Measurements from ENCODE around the gene FSCN2. TPM values are rescaled to one million over a fixed set of nuclear protein-coding genes. Genes with fewer than 3 reads are reported as not detected.
A peak's percentile ranks its signal among the peaks of the same experiment; 100 is the strongest.

FSCN2 gene
- total and polyA plus RNA-seq, 5 donors from 2014 or later = 0.17 to 0.74 TPM; not detected in 3

GRCh38 chr17:81577278-81578000 is 49.3 kb downstream of the FSCN2 start:
- no peaks in the 10 kb centered on the region for H3K9me3 ChIP-seq (ENCODE audit: control insufficient read depth in 2 of 2, low read length in 2 of 2)
- DNase-seq = no peak
- no peaks in the 10 kb centered on the region for H3K27me3 ChIP-seq (ENCODE audit: control insufficient read depth, insufficient read depth, low read length)
- Mint-ChIP-seq H3K27me3 (no peaks in the 10 kb centered on the region), H3K4me3 (no peak overlapping the region), H3K27ac (peak overlapping the region; percentile 58 to 79 (median 75)), H3K36me3 (peaks cover 37% of the 10 kb centered on the region), H3K4me1 (peaks cover 0 to 9% (median 4%) of the 10 kb centered on the region in 4 donors), H3K9me3 (no peaks in the 10 kb centered on the region)
- H3K27ac ChIP-seq (ENCODE audit: insufficient read depth, low read length, poor library complexity, severe bottlenecking) = no peak overlapping the region
- peaks cover 58% of the 10 kb centered on the region for H3K36me3 ChIP-seq (ENCODE audit: control insufficient read depth, insufficient read depth, low read length)
- no peaks in the 10 kb centered on the region for H3K4me1 ChIP-seq (ENCODE audit: control insufficient read depth, insufficient read depth, low read length, poor library complexity, severe bottlenecking)
- no peak for ATAC-seq (ENCODE audit: low read depth in 2 of 2)
- H3K4me3 ChIP-seq (ENCODE audit: low read depth, low read length) = no peak overlapping the region

GRCh38 chr17:81578038-81578441 is 49.9 kb downstream of the FSCN2 start:
- Histone ChIP-seq H3K4me1 (ENCODE audit: control insufficient read depth, insufficient read depth, low read length, poor library complexity, severe bottlenecking) (no peaks in the 10 kb centered on the region), H3K9me3 (ENCODE audit: control insufficient read depth in 2 of 2, low read length in 2 of 2) (no peaks in the 10 kb centered on the region), H3K27me3 (ENCODE audit: control insufficient read depth, insufficient read depth, low read length) (no peaks in the 10 kb centered on the region), H3K36me3 (ENCODE audit: control insufficient read depth, insufficient read depth, low read length) (peaks cover 61% of the 10 kb centered on the region), H3K4me3 (ENCODE audit: low read depth, low read length) (no peak overlapping the region), H3K27ac (ENCODE audit: insufficient read depth, low read length, poor library complexity, severe bottlenecking) (no peak overlapping the region)
- Mint-ChIP-seq H3K4me3 (no peak overlapping the region), H3K27me3 (no peaks in the 10 kb centered on the region), H3K36me3 (peaks cover 32% of the 10 kb centered on the region), H3K27ac (peak overlapping the region; percentile 58 to 79 (median 75)), H3K4me1 (peaks cover 0 to 9% (median 4%) of the 10 kb centered on the region in 4 donors), H3K9me3 (no peaks in the 10 kb centered on the region)
- DNase-seq (no peak), ATAC-seq (ENCODE audit: low read depth in 2 of 2) (no peak)

GRCh38 chr17:81578561-81579225 is 50.5 kb downstream of the FSCN2 start:
- Mint-ChIP-seq H3K27ac (peak overlapping the region in 1 of 3 donors; percentile 58), H3K4me1 (peaks cover 0 to 9% (median 4%) of the 10 kb centered on the region in 4 donors), H3K9me3 (no peaks in the 10 kb centered on the region), H3K4me3 (no peak overlapping the region), H3K36me3 (peaks cover 35% of the 10 kb centered on the region), H3K27me3 (no peaks in the 10 kb centered on the region)
- ATAC-seq (ENCODE audit: low read depth in 2 of 2) (no peak), DNase-seq (no peak)
- Histone ChIP-seq H3K27me3 (ENCODE audit: control insufficient read depth, insufficient read depth, low read length) (no peaks in the 10 kb centered on the region), H3K27ac (ENCODE audit: insufficient read depth, low read length, poor library complexity, severe bottlenecking) (no peak overlapping the region), H3K4me1 (ENCODE audit: control insufficient read depth, insufficient read depth, low read length, poor library complexity, severe bottlenecking) (no peaks in the 10 kb centered on the region), H3K4me3 (ENCODE audit: low read depth, low read length) (no peak overlapping the region), H3K36me3 (ENCODE audit: control insufficient read depth, insufficient read depth, low read length) (peaks cover 63% of the 10 kb centered on the region), H3K9me3 (ENCODE audit: control insufficient read depth in 2 of 2, low read length in 2 of 2) (no peaks in the 10 kb centered on the region)

GRCh38 chr17:81579298-81579697 is 51.1 kb downstream of the FSCN2 start:
- H3K27me3 Mint-ChIP-seq = no peaks in the 10 kb centered on the region
- peaks cover 0 to 9% (median 4%) of the 10 kb centered on the region in 4 donors for H3K4me1 Mint-ChIP-seq
- H3K27ac Mint-ChIP-seq = peak overlapping the region in 2 of 3 donors; percentile 79 to 81
- H3K4me3 ChIP-seq (ENCODE audit: low read depth, low read length) = no peak overlapping the region
- no peaks in the 10 kb centered on the region for H3K27me3 ChIP-seq (ENCODE audit: control insufficient read depth, insufficient read depth, low read length)
- no peak overlapping the region for H3K4me3 Mint-ChIP-seq
- H3K36me3 Mint-ChIP-seq = peaks cover 31% of the 10 kb centered on the region
- H3K9me3 Mint-ChIP-seq = no peaks in the 10 kb centered on the region
- H3K27ac ChIP-seq (ENCODE audit: insufficient read depth, low read length, poor library complexity, severe bottlenecking) = no peak overlapping the region
- no peak for DNase-seq
- peaks cover 61% of the 10 kb centered on the region for H3K36me3 ChIP-seq (ENCODE audit: control insufficient read depth, insufficient read depth, low read length)
- no peak for ATAC-seq (ENCODE audit: low read depth in 2 of 2)
- no peaks in the 10 kb centered on the region for H3K4me1 ChIP-seq (ENCODE audit: control insufficient read depth, insufficient read depth, low read length, poor library complexity, severe bottlenecking)
- H3K9me3 ChIP-seq (ENCODE audit: control insufficient read depth in 2 of 2, low read length in 2 of 2) = no peaks in the 10 kb centered on the region

GRCh38 chr17:81579821-81580321 is 51.7 kb downstream of the FSCN2 start:
- Mint-ChIP-seq H3K27ac (peak overlapping the region in 2 of 3 donors; percentile 79 to 81), H3K9me3 (no peaks in the 10 kb centered on the region)

GRCh38 chr17:81580481-81580880 is 52.3 kb downstream of the FSCN2 start:
- H3K27me3 ChIP-seq (ENCODE audit: control insufficient read depth, insufficient read depth, low read length) = no peaks in the 10 kb centered on the region
- ATAC-seq (ENCODE audit: low read depth in 2 of 2) = no peak
- Mint-ChIP-seq H3K4me1 (peaks cover 0 to 9% (median 4%) of the 10 kb centered on the region in 4 donors), H3K36me3 (peaks cover 32% of the 10 kb centered on the region), H3K27ac (peak overlapping the region in 1 of 3 donors; percentile 20), H3K4me3 (no peak overlapping the region), H3K27me3 (no peaks in the 10 kb centered on the region), H3K9me3 (no peaks in the 10 kb centered on the region)
- no peak overlapping the region for H3K4me3 ChIP-seq (ENCODE audit: low read depth, low read length)
- no peaks in the 10 kb centered on the region for H3K4me1 ChIP-seq (ENCODE audit: control insufficient read depth, insufficient read depth, low read length, poor library complexity, severe bottlenecking)
- H3K9me3 ChIP-seq (ENCODE audit: control insufficient read depth in 2 of 2, low read length in 2 of 2) = no peaks in the 10 kb centered on the region
- DNase-seq = no peak
- no peak overlapping the region for H3K27ac ChIP-seq (ENCODE audit: insufficient read depth, low read length, poor library complexity, severe bottlenecking)
- H3K36me3 ChIP-seq (ENCODE audit: control insufficient read depth, insufficient read depth, low read length) = peaks cover 57% of the 10 kb centered on the region

More at GRCh38 chr17:81579821-81580321, 51.7 kb downstream of the FSCN2 start:
- Mint-ChIP-seq H3K4me1 (peaks cover 0 to 9% (median 4%) of the 10 kb centered on the region in 4 donors), H3K4me3 (no peak overlapping the region), H3K27me3 (no peaks in the 10 kb centered on the region), H3K36me3 (peaks cover 32% of the 10 kb centered on the region)
- Histone ChIP-seq H3K36me3 (ENCODE audit: control insufficient read depth, insufficient read depth, low read length) (peaks cover 57% of the 10 kb centered on the region), H3K27ac (ENCODE audit: insufficient read depth, low read length, poor library complexity, severe bottlenecking) (no peak overlapping the region), H3K27me3 (ENCODE audit: control insufficient read depth, insufficient read depth, low read length) (no peaks in the 10 kb centered on the region), H3K4me1 (ENCODE audit: control insufficient read depth, insufficient read depth, low read length, poor library complexity, severe bottlenecking) (no peaks in the 10 kb centered on the region), H3K4me3 (ENCODE audit: low read depth, low read length) (no peak overlapping the region), H3K9me3 (ENCODE audit: control insufficient read depth in 2 of 2, low read length in 2 of 2) (no peaks in the 10 kb centered on the region)
- DNase-seq (no peak), ATAC-seq (ENCODE audit: low read depth in 2 of 2) (no peak)

GRCh38 chr17:81581758-81582157 is 53.6 kb downstream of the FSCN2 start:
- Histone ChIP-seq H3K4me3 (ENCODE audit: low read depth, low read length) (no peak overlapping the region), H3K4me1 (ENCODE audit: control insufficient read depth, insufficient read depth, low read length, poor library complexity, severe bottlenecking) (no peaks in the 10 kb centered on the region), H3K27ac (ENCODE audit: insufficient read depth, low read length, poor library complexity, severe bottlenecking) (no peak overlapping the region), H3K27me3 (ENCODE audit: control insufficient read depth, insufficient read depth, low read length) (no peaks in the 10 kb centered on the region), H3K9me3 (ENCODE audit: control insufficient read depth in 2 of 2, low read length in 2 of 2) (no peaks in the 10 kb centered on the region), H3K36me3 (ENCODE audit: control insufficient read depth, insufficient read depth, low read length) (peaks cover 57% of the 10 kb centered on the region)
- ATAC-seq (ENCODE audit: low read depth in 2 of 2) (no peak), DNase-seq (no peak)
- peaks cover 0 to 9% (median 2%) of the 10 kb centered on the region in 4 donors for H3K4me1 Mint-ChIP-seq
- H3K4me3 Mint-ChIP-seq = no peak overlapping the region
- H3K27ac Mint-ChIP-seq = no peak overlapping the region
- H3K9me3 Mint-ChIP-seq = no peaks in the 10 kb centered on the region
- peaks cover 28% of the 10 kb centered on the region for H3K36me3 Mint-ChIP-seq
- no peaks in the 10 kb centered on the region for H3K27me3 Mint-ChIP-seq
